Activated T-cell treated with anti-CD3 and anti-CD28 coated beads, Interleukin-2, amount 50 U/mL, for 72 hours (primary cell): ENCODE data around the gene S100A10. TPM values are rescaled to one million over a fixed set of nuclear protein-coding genes. Genes with fewer than 3 reads are reported as not detected.
A peak's percentile ranks its signal among the peaks of the same experiment; 100 is the strongest.

Experiments
- ATAC-seq, 2 donors: fragments of 150-1000 bp; cut with Tn5 transposase; replicated peaks in 1 of 2; 2 replicates each; pipeline ENCODE4 v1.10.0; 2021; ENCODE audit warnings: moderate library complexity in 2 of 2, mild to moderate bottlenecking in 1 of 2
- DNase-seq, 2 donors: peaks; one replicate each; pipeline ENCODE4 v3.0.0; 2021 to 2022; ENCODE audit warnings: mixed read lengths in 1 of 2
- H3K27ac Mint-ChIP-seq: one replicate; pipeline ENCODE4 v1.8.0; 2022; ENCODE audit warnings: mild to moderate bottlenecking, moderate library complexity, mixed read lengths
- H3K27me3 Mint-ChIP-seq: one replicate; pipeline ENCODE4 v1.8.0; 2022; ENCODE audit warnings: low read depth, mixed read lengths
- H3K36me3 Mint-ChIP-seq, 2 donors: one replicate each; pipeline ENCODE4 v1.8.0; 2022; ENCODE audit warnings: mixed read lengths in 2 of 2, mild to moderate bottlenecking in 1 of 2; ENCODE audit not compliant: insufficient read depth in 2 of 2
- H3K4me1 Mint-ChIP-seq: one replicate; pipeline ENCODE4 v1.8.0; 2022; ENCODE audit warnings: low read depth, mixed read lengths
- H3K4me3 Mint-ChIP-seq, 2 donors: one replicate each; pipeline ENCODE4 v1.8.0; 2022; ENCODE audit warnings: mild to moderate bottlenecking in 2 of 2, mixed read lengths in 2 of 2, moderate library complexity in 2 of 2
- H3K9me3 Mint-ChIP-seq, 2 donors: one replicate each; pipeline ENCODE4 v1.8.0; 2022; ENCODE audit warnings: mixed read lengths in 2 of 2
- total RNA-seq, 2 donors: library from RNA; stranded (reverse); gene quantifications; one replicate each; pipeline ENCODE4 v1.2.3, GENCODE V29; 2022

Gene S100A10
- total RNA-seq, 2 donors from 2014 or later, result 76.6 to 138 TPM

GRCh38 chr1:152003846-152004442 is 10.3 kb upstream of the S100A10 start:
- H3K27ac Mint-ChIP-seq, result no peak overlapping the region
- DNase-seq (no peak), ATAC-seq (no peak)
- H3K36me3 Mint-ChIP-seq, result no peaks in the 10 kb centered on the region
- H3K4me1 Mint-ChIP-seq, result peaks cover 24% of the 10 kb centered on the region
- no peak overlapping the region for H3K4me3 Mint-ChIP-seq
- no peaks in the 10 kb centered on the region for H3K9me3 Mint-ChIP-seq
- H3K27me3 Mint-ChIP-seq, result peaks cover 43% of the 10 kb centered on the region

GRCh38 chr1:152002960-152003359 is 9.3 kb upstream of the S100A10 start:
- ATAC-seq, result no peak

GRCh38 chr1:152001631-152002584 is 8.2 kb upstream of the S100A10 start:
- Mint-ChIP-seq H3K4me3 (no peak overlapping the region), H3K27ac (no peak overlapping the region)
- ATAC-seq, result peak; percentile 85 to 86

More at GRCh38 chr1:152002960-152003359, 9.3 kb upstream of the S100A10 start:
- Mint-ChIP-seq H3K36me3 (no peaks in the 10 kb centered on the region), H3K27me3 (peaks cover 35% of the 10 kb centered on the region), H3K4me1 (peaks cover 22% of the 10 kb centered on the region), H3K9me3 (no peaks in the 10 kb centered on the region), H3K27ac (no peak overlapping the region), H3K4me3 (no peak overlapping the region)
- DNase-seq, result no peak

GRCh38 chr1:152000964-152001630 is 7.4 kb upstream of the S100A10 start:
- Mint-ChIP-seq H3K36me3 (no peaks in the 10 kb centered on the region), H3K4me3 (no peak overlapping the region), H3K27me3 (peaks cover 32% of the 10 kb centered on the region), H3K27ac (no peak overlapping the region), H3K4me1 (peaks cover 14% of the 10 kb centered on the region), H3K9me3 (no peaks in the 10 kb centered on the region)
- no peak for DNase-seq
- no peak for ATAC-seq

More at GRCh38 chr1:152001631-152002584, 8.2 kb upstream of the S100A10 start:
- no peaks in the 10 kb centered on the region for H3K9me3 Mint-ChIP-seq
- H3K27me3 Mint-ChIP-seq, result peaks cover 32% of the 10 kb centered on the region
- H3K36me3 Mint-ChIP-seq, result no peaks in the 10 kb centered on the region
- DNase-seq, result peak; percentile 68 to 69
- H3K4me1 Mint-ChIP-seq, result peaks cover 15% of the 10 kb centered on the region

- Mint-ChIP-seq H3K27ac (no peak overlapping the region), H3K4me1 (peaks cover 19% of the 10 kb centered on the region), H3K4me3 (no peak overlapping the region)
Measured at GRCh38 chr1:151998611-151999362, 5.1 kb upstream of the S100A10 start.

GRCh38 chr1:151997284-151997570 is 3.6 kb upstream of the S100A10 start:
- Mint-ChIP-seq H3K4me1 (peaks cover 29% of the 10 kb centered on the region), H3K9me3 (no peaks in the 10 kb centered on the region), H3K36me3 (peaks cover 0 to 4% of the 10 kb centered on the region in 2 donors), H3K27me3 (peaks cover 5% of the 10 kb centered on the region), H3K27ac (no peak overlapping the region), H3K4me3 (no peak overlapping the region)
- ATAC-seq, result no peak
- no peak for DNase-seq

More at GRCh38 chr1:151998611-151999362, 5.1 kb upstream of the S100A10 start:
- Mint-ChIP-seq H3K9me3 (no peaks in the 10 kb centered on the region), H3K36me3 (no peaks in the 10 kb centered on the region), H3K27me3 (peaks cover 16% of the 10 kb centered on the region)
- no peak for ATAC-seq
- no peak for DNase-seq

GRCh38 chr1:151995774-151996173 is 2.1 kb upstream of the S100A10 start:
- Mint-ChIP-seq H3K27ac (no peak overlapping the region), H3K4me3 (no peak overlapping the region), H3K36me3 (peaks cover 0 to 4% of the 10 kb centered on the region in 2 donors), H3K9me3 (no peaks in the 10 kb centered on the region), H3K27me3 (peaks cover 4% of the 10 kb centered on the region), H3K4me1 (peaks cover 32% of the 10 kb centered on the region)
- DNase-seq, result no peak
- ATAC-seq, result no peak

GRCh38 chr1:151994956-151995355 is 1.3 kb upstream of the S100A10 start:
- ATAC-seq (no peak), DNase-seq (no peak)
- Mint-ChIP-seq H3K27ac (peak overlapping the region; percentile 48), H3K9me3 (no peaks in the 10 kb centered on the region), H3K36me3 (peaks cover 0 to 4% of the 10 kb centered on the region in 2 donors), H3K27me3 (no peaks in the 10 kb centered on the region), H3K4me1 (peaks cover 36% of the 10 kb centered on the region), H3K4me3 (peak overlapping the region; percentile 48 to 79)

GRCh38 chr1:151993084-151993733 is 450 bp downstream of the S100A10 start:
- peak overlapping the region; percentile 79 for H3K27ac Mint-ChIP-seq
- ATAC-seq, result peak; percentile 38
- H3K9me3 Mint-ChIP-seq, result no peaks in the 10 kb centered on the region

DNA sequence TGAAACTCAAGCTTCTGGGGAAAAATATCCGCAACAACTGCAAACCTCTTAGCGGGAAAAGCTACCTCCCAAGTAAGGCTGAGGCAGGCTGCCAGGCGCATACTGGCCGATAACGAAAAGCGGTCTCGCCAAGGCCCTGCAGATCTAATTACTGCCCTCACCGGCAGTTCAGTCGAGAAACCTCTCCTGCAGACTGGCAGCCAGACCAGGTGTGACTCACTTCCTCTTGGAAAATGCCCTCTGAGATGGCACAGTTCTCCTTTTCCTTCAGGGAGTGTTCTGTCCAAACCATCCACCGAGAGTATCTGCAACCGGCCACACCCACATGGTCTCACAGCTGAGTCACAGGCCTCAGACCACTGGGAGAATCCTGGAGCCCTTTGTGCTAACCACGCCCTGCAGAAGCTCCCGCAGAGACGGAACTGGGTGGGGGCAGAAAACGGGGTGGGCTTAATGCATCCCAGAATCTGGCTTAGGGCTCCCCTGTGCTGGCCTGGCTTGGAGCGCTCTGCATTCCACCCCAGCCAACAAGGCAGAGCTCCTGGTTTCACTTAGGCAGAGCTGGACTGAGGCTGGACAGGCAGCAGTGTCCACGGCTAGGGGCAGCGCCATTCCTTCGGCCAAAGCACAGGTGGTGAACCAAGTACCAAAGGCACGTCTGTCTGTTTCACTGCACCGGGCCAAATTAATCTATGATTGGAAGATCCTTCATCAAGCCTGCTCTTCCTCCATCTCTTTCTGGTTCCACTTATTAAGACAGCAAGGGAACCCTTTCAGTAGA is 1.2 kb downstream of the S100A10 start:
- DNase-seq, result peak; percentile 31
- Mint-ChIP-seq H3K27me3 (no peaks in the 10 kb centered on the region), H3K36me3 (peaks cover 0 to 4% of the 10 kb centered on the region in 2 donors), H3K27ac (peak overlapping the region; percentile 79), H3K4me1 (peaks cover 60% of the 10 kb centered on the region), H3K9me3 (no peaks in the 10 kb centered on the region), H3K4me3 (peak overlapping the region; percentile 93 to 94)
- peak in 1 of 2 donors; percentile 13 for ATAC-seq

More at GRCh38 chr1:151993084-151993733, 450 bp downstream of the S100A10 start:
- H3K4me3 Mint-ChIP-seq, result peak overlapping the region; percentile 94 to 96
- peaks cover 0 to 4% of the 10 kb centered on the region in 2 donors for H3K36me3 Mint-ChIP-seq
- peaks cover 54% of the 10 kb centered on the region for H3K4me1 Mint-ChIP-seq
- DNase-seq, result peak; percentile 46 to 52
- H3K27me3 Mint-ChIP-seq, result no peaks in the 10 kb centered on the region

GRCh38 chr1:151991663-151992302 is 1.9 kb downstream of the S100A10 start:
- DNase-seq (no peak), ATAC-seq (no peak)
- H3K27me3 Mint-ChIP-seq, result no peaks in the 10 kb centered on the region
- peaks cover 60% of the 10 kb centered on the region for H3K4me1 Mint-ChIP-seq
- peak overlapping the region; percentile 19 for H3K27ac Mint-ChIP-seq
- peaks cover 0 to 4% of the 10 kb centered on the region in 2 donors for H3K36me3 Mint-ChIP-seq
- H3K4me3 Mint-ChIP-seq, result peak overlapping the region; percentile 93 to 94
- H3K9me3 Mint-ChIP-seq, result no peaks in the 10 kb centered on the region
